A549 (cell line): Measurements from ENCODE around the gene APP.

ENCODE experiments used
- EP300 ChIP-seq, 2 experiments: fragments of >200 bp; sonication (Bioruptor Twin); formaldehyde crosslinking; IDR thresholded peaks; 2 replicates in 1 of 2; 3 replicates in 1 of 2; pipeline ENCODE4 v1.6.1; 2016 to 2017
- JUN ChIP-seq, 2 experiments: fragments of >200 bp; sonication (Bioruptor Twin); formaldehyde crosslinking; IDR thresholded peaks; 2 replicates in 1 of 2; 3 replicates in 1 of 2; pipeline ENCODE4 v1.6.1; 2016 to 2017
- NR3C1 ChIP-seq: fragments of >200 bp; sonication (Bioruptor Twin); formaldehyde crosslinking; IDR thresholded peaks from 3 replicates; pipeline ENCODE4 v1.6.1; 2017
- POLR2A ChIP-seq: IDR thresholded peaks from 2 replicates; pipeline ENCODE4 v1.6.1; 2012; ENCODE audit warnings: mild to moderate bottlenecking, low read length
- RCOR1 ChIP-seq: fragments of 150-350 bp; IDR thresholded peaks from 2 replicates; pipeline ENCODE4 v1.6.1; 2014; ENCODE audit warnings: antibody characterized with exemption, low read length, low read depth
- ZC3H11A ChIP-seq: fragments of 450-650 bp; IDR thresholded peaks from 2 replicates; pipeline ENCODE4 v1.6.1; 2014; ENCODE audit warnings: antibody characterized with exemption, mild to moderate bottlenecking
- TF ChIP-seq, protein P1 (sequence below): fragments of 200-600 bp; sonication (generic); IDR thresholded peaks from 2 replicates; pipeline ENCODE4 v1.6.1; 2016; ENCODE audit warnings: antibody characterized with exemption, mild to moderate bottlenecking, moderate library complexity
- TF ChIP-seq, protein P2 (sequence below): fragments of >200 bp; sonication (Bioruptor Twin); formaldehyde crosslinking; IDR thresholded peaks from 3 replicates; pipeline ENCODE4 v1.5.1; 2016
- TF ChIP-seq, protein P3 (sequence below): IDR thresholded peaks from 2 replicates; pipeline ENCODE4 v1.6.1; 2012; ENCODE audit warnings: low read depth, borderline replicate concordance

DNA sequence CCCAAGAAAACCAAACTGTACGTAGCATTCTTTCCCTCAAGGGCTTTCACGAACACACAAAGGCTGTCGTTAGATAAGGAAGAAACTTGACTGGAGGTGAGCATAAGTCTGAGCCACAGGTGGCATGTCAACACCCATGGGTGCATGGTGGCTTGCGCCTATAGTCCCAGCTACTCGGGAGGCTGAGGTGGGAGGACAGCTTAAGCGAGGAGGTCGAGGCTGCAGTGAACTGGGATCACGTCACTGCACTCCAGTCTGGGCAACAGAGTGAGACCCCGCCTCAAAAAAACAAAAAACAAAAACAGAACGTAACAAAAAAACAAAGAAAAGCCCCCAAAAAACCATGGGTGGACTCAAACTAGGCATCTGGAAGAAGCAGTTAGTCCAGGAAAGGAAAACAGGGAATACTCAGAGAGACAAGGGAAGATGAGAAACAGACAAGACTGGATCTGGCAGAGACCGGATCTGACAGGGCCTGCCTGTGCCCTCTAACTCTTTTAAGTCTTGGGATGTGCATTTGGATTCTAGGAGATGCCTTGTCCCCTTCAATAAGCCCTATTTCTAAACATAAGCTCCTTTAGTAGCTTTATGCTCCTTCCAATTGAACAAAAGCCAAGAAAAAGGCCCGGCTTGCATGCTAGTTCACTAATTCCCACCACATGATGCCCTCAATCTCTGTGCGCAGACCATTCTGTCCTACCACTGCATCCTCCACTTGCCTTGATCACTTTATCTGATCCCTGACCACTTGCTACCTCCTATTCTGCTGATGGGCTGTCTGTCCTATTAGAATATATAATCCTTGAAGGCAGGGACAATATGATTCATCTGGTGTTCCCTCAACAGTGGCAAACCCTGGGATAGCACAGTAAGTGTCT, 73.8 kb downstream of the APP start:
- TF ChIP-seq, protein P1, sequence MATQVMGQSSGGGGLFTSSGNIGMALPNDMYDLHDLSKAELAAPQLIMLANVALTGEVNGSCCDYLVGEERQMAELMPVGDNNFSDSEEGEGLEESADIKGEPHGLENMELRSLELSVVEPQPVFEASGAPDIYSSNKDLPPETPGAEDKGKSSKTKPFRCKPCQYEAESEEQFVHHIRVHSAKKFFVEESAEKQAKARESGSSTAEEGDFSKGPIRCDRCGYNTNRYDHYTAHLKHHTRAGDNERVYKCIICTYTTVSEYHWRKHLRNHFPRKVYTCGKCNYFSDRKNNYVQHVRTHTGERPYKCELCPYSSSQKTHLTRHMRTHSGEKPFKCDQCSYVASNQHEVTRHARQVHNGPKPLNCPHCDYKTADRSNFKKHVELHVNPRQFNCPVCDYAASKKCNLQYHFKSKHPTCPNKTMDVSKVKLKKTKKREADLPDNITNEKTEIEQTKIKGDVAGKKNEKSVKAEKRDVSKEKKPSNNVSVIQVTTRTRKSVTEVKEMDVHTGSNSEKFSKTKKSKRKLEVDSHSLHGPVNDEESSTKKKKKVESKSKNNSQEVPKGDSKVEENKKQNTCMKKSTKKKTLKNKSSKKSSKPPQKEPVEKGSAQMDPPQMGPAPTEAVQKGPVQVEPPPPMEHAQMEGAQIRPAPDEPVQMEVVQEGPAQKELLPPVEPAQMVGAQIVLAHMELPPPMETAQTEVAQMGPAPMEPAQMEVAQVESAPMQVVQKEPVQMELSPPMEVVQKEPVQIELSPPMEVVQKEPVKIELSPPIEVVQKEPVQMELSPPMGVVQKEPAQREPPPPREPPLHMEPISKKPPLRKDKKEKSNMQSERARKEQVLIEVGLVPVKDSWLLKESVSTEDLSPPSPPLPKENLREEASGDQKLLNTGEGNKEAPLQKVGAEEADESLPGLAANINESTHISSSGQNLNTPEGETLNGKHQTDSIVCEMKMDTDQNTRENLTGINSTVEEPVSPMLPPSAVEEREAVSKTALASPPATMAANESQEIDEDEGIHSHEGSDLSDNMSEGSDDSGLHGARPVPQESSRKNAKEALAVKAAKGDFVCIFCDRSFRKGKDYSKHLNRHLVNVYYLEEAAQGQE, result no peak
- TF ChIP-seq, protein P2, sequence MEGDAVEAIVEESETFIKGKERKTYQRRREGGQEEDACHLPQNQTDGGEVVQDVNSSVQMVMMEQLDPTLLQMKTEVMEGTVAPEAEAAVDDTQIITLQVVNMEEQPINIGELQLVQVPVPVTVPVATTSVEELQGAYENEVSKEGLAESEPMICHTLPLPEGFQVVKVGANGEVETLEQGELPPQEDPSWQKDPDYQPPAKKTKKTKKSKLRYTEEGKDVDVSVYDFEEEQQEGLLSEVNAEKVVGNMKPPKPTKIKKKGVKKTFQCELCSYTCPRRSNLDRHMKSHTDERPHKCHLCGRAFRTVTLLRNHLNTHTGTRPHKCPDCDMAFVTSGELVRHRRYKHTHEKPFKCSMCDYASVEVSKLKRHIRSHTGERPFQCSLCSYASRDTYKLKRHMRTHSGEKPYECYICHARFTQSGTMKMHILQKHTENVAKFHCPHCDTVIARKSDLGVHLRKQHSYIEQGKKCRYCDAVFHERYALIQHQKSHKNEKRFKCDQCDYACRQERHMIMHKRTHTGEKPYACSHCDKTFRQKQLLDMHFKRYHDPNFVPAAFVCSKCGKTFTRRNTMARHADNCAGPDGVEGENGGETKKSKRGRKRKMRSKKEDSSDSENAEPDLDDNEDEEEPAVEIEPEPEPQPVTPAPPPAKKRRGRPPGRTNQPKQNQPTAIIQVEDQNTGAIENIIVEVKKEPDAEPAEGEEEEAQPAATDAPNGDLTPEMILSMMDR, result no peak
- TF ChIP-seq RCOR1 (no peak), ZC3H11A (no peak), NR3C1 (no peak), JUN (IDR thresholded peaks at IDR 0.05) (no peak), POLR2A (no peak), EP300 (IDR thresholded peaks at IDR 0.05) (no peak)
- TF ChIP-seq, protein P3, sequence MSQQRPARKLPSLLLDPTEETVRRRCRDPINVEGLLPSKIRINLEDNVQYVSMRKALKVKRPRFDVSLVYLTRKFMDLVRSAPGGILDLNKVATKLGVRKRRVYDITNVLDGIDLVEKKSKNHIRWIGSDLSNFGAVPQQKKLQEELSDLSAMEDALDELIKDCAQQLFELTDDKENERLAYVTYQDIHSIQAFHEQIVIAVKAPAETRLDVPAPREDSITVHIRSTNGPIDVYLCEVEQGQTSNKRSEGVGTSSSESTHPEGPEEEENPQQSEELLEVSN, result no peak
